ENCODE measurements around the gene CLEC4F.

CLEC4F gene

DNA sequence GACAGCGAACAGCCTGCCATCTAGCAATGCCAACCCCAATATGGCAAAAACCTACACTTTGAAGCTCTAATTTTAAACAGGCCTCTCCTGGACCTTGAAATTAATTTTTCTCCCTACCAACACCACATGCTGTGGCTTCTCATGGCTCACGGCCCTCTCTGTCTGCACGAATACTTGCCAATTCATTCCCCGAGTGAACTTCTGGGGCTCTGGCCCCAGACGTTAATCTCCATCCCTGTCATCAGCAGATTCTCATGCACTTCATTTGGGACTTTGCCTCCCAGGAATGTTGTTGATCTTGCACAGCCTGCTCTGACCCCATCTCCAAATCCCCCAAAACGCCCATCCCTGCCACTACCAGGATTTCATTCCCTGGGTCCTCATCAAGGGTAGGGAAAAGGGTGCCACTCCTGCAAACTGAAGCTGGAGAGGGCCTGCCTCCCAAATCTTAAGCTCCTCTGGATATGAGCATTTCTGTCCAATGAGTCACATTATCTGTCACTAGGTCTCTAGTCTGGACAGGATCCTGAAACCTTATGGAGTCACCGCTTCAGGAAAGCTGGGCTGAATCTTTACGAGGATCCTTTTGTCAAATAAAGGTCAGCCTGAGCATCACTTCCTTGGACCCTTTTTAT, 40.4 kb downstream of the CLEC4F start:
- no peak for DNase-seq

GRCh38 chr2:70779491-70779890, 40.9 kb downstream of the CLEC4F start:
- no peak for DNase-seq

DNA sequence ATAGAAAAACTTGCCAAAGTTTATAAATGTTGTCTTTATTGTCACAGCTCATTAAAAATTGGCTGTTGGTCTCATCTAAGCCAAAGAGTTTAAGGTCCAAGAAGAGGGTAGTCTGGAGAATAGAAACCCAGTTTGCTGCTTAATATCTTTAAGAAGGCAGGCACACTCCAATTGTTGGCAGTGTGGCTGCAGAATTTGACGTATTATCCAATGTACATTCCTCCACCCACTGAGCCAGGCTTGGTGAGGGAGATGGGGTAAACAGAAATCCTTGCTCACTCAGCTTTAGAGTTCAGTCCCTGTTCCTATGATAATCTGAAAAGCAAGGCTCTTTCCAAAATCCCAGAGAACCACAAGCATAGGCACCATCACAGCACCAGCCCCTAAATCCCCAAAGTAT, 41.7 kb downstream of the CLEC4F start:
- no peak for DNase-seq

GRCh38 chr2:70777450-70777849, 42.9 kb downstream of the CLEC4F start:
- DNase-seq, result no peak

GRCh38 chr2:70776266-70776665, 44.1 kb downstream of the CLEC4F start:
- DNase-seq, result no peak

DNA sequence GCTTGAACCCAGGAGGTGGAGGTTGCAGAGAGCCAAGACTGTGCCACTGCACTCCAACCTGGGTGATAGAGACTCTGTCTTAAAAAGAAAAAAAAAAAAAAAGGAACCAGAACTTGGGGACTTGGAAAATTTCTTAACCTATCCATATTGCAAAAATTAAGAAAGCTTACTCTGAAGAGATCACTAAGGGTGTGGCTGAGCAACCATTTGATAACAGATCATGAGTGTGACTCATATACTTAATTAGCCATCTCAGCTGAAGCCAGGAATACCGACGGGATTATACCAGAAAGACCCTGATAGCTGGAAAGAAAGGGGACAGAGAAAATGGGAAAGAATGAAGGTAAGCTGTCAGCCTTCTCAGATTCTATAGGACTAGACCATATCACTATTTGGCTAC, 45.3 kb downstream of the CLEC4F start:
- no peak for DNase-seq

DNA sequence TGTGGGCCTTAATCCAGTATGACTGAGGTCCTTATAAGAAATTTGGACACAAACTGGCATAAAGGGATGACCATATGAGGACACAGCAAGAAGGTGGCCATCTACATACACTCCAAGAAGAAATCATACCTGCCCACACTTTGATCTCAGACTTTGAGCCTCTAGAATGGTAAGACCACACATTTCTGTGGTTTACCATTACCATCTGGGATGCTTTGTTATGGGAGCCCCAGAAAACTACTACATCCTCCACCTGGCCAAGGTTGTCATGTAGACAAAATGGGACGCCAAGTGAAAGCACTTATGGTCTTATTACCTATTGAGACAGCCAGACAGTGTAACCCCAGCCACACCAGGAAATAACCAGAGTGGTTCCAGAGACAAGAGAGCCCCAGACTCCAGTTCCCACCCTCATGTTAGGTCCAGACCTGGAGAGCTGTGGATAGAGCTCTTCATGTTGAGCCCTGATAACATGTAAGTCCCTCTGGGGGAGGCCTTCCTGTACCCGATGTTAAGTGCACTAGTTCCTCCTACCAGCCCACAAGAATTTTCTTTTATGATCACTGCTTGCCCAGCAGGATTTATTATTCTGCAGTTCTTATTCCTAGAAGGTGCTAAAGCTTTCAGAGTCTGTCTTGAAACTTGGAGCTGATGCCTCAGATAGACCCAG, 47.8 kb downstream of the CLEC4F start:
- DNase-seq, result no peak

DNA sequence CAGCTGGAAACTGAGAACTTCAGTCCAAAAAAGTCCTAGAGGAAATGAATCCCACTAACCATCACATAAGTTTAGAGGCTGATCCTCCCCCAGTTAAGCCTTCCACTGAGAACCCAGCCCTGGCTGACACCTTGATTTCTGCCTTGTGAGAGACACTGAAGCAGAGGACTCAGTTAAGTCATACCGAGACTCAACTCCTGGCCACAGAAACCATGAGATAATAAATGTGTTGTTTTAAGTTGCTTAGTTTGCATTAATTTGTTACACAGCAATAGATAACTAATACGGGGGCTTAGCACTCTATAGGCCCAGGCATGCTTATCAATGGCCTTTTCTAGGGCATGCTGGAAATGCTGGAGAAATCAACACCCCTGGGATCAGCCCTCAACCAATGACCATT, 49.0 kb downstream of the CLEC4F start:
- no peak for DNase-seq

DNA sequence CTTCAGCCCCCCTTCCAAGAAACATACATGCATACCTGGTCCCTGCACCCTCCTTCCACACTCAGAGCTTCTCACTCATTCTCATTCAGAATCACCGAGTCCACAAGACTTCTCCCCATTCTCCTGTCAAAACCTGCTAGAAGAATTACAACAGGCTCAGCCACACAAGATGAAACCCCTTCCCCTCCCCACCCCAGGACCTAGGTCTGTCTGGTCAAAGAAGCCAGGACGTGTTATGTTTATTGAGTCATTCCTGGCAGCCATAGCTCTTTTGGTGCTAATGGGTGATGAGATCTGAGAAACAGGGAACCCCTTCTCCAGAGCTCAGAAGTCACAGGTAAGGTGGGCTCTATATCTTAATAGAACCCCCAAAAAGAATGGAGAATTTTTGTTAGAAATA, 50.9 kb downstream of the CLEC4F start:
- DNase-seq, result no peak

DNA sequence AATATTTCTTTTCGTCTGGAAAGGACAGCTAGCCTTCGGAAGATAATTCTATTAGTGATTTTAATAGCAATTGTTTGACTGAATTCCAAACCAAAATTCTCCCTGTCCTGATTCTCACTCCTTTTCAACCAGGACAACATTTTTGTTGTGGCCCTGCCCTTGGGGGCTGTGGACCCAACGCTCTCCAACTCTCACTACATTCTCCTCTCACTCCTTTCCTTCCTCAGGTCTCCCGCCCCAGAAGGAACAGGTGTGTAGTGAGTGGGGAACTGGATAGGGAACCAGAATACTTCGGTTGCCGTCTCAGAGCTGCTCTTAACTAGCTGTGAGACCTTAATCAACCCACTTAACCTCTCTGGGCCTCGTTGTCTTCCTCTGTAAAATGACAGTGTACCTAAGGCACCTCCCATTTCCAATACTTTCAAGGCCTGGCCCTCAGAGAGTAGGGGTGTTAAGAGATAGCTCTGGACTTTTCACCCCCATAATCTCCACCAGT, 51.8 kb downstream of the CLEC4F start:
- no peak for DNase-seq

DNA sequence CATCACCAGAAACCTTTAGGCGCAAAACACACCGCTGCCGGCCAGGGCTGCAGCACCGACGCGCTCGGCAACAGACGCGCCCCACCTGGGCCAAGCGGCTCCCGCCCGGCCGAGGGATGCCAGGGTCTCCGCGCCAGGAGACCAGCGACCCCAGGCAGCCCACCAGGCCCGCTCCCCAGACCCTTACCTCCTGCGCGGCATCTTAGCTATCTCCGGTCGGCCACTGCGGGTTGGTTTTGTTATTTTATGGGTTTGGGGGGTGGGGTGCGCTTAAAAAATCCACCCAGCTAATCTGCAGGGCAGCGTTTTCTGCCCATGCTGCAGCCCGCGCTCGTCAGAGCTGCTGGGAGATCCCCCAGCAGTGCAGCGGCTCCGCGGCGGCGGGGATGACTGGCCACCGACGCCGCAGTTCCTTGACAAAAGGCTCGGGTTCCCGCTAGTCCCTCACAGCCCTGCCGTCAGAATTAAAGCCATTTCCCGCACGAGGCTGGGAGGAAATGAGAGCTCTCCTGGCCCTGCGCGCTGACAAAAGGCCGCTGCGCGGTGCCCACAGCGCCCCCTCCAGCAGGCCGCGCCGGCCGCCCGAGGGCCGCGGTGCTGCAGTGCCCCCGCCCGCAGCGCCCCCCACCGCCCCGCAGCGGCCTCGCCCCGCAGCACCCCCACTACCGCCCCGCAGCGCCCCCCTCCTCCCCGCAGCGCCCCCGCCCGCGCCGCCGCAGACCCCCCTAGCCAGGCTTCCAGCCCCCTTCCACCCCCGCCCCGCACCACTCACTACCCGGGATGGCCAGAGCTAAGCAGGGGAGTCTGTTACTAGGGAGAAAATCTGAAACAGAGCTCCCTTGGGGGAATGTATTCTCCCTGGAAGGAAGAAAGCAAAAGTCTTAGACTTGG, 52.5 kb downstream of the CLEC4F start, which contains the start of gene ADD2:
Gene ADD2 (minus strand): TSS at position 502 of the 891 bp plus-strand sequence. CDS start 61,792 bp downstream, outside the sequence.
- DNase-seq, result peak; percentile 54

DNA sequence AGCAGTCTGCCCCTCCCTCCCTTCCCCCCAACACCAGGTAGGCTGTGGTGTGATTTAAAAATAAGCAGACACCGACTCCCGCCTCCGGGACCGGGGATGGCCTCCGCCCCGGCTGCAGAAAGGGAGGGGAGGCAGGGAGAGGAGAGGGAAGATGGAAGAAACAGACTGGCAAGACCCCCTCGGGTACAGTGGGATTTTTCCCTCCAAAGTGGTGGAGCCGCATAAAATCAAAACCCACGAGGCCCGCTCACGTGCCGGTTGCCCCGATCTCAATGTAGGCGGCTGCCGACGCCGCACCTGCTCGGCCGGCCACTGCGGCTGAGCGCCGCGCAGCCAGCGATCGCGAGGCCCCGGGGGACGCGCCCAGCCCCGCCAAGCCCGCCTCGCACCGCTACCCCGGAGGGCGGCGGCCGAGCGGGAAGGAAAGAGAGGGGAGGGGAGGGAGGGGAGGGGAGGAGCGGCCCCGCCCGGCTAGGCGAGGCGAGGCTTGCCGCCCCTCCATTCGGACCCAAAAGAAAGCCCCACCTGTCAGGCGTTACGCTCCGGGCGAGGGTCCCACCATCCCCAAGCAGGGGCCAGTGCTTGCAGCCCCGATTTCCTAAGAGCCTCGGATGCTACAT, 53.2 kb downstream of the CLEC4F start:
- DNase-seq, result no peak

DNA sequence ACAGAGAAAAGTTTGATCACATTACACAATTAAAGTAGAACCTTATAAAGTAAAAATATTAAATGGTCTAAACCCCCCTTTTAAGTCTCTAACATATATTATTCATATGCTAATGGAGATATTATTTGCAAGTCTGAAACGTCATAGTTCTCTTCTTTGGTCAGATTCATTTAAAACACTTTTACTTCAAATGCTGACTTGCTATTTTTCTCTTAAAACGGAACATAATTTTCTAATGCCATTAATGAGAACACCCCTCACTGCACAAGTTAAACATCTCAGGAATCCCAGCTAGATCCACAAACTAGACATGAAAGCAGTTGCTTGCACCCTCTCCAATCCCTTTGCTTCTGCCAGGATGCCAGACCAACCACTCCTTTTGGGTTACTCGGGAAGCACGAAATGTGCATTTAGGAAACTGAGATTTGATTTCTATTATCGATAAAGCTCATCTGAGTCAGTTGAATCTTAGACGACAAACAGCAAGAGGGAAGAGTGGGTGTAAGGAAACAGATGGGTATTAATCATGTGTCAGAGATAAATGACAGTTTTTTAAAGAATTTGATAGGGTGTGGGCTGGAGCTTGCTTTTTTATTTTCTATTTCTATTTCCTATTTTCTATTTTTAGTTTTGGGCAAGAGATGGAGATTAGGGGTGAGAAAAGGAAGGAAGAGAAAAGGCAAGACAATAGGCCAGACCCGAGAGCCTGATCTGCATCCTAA, 53.9 kb downstream of the CLEC4F start:
- DNase-seq, result no peak

- no peak for DNase-seq
These were observed 54.9 kb downstream of the CLEC4F start for GRCh38 chr2:70765507-70765906.

DNA sequence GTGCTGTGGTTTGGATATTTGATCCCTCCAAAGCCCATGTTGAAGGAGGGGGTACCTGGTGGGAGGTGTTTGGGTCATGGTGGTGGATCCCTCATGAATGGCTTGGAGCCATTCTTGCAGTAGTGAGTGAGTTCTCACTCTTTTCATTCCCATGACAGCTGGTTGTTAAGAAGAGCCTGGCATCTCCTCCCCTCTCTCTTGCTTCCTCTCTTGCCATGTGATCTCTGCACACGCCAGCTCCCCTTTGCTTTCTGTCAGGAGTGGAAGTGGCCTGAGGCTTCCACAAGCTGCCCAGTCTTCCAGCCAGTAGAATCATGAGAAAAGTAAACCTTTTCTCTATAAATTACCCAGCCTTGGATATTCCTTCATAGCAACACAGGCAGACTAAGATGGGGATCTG, 61.0 kb downstream of the CLEC4F start:
- DNase-seq, result no peak

Measured in CD4-positive, alpha-beta T cell treated with Interleukin-15 for 1 hour (primary cell).